ENCODE data around the gene PCDHGA5.
"Not testable (repeated sequence)": the region's sequence is repeated elsewhere in the genome, so short reads cannot be mapped to it uniquely, and the experiment has no call there.

Gene PCDHGA5

GRCh38 chr5:141363952-141364660 is at the start of gene PCDHGA5:
TSS of gene PCDHGA5 (plus strand) at chr5:141364162. CDS start at chr5:141364331, 169 bp downstream.
- Mint-ChIP-seq H3K4me1 (ENCODE audit: low read depth) (no peaks in the 10 kb centered on the region), H3K27ac (no peak within 1 kb of the TSS), H3K27me3 (peaks cover 76% of the 10 kb centered on the region), H3K4me3 (no peak within 1 kb of the TSS), H3K36me3 (ENCODE audit: low read depth) (peaks cover 6% of the 10 kb centered on the region), H3K9me3 (peaks cover 67% of the 10 kb centered on the region)
- intact Hi-C loops (cut with micrococcal nuclease) = no loop called here

DNA sequence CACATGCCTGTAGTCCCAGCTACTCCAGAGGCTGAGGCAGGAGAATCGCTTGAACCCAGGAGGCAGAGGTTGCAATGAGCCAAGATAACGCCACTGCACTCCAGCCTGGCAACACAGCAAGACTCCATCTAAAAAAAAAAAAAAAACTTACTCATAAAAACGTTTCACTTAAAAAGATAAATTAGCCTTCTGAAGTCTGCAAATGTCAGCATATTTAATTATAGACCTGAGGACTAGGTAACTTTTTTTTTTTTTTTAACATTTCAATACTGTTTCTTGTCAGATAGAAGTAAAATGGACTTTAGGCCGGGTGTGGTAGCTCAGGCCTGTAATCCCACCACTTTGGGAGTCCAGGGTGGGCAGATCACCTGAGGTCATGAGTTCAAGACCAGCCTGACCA is 47.0 kb upstream of the PCDHGA5 start:
- H3K27me3 Mint-ChIP-seq = not testable (repeated sequence)

DNA sequence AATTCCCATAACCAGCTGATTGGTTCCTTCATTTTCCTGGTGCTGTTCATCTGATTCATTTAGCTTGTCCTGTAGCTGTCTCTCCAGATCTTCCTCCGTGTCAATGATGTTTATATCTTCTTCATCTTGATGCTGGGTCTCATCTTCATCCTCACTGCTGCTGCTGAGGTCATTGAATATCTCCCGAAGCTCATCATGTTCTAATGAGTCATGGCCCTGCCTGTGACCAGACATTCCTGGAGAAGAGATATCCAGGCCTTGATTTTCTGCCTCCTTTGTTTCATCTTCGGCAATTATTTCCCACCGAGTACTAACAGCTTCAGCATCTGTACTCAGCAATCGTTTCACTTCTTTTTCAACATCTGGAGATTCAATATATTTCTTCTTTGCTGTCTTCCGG is 44.8 kb upstream of the PCDHGA5 start:
- peaks cover 69% of the 10 kb centered on the region for H3K9me3 Mint-ChIP-seq
- intact Hi-C loops (cut with micrococcal nuclease) = loop anchor here (10.0 kb wide), 2 partner anchors 54 to 554 kb away; no protein-coding TSS in a partner anchor
- no peak overlapping the region for H3K4me3 Mint-ChIP-seq

More for the DNA sequence above, 47.0 kb upstream of the PCDHGA5 start:
- Mint-ChIP-seq H3K36me3 (ENCODE audit: low read depth) (peaks cover 64% of the 10 kb centered on the region), H3K9me3 (peaks cover 83% of the 10 kb centered on the region), H3K4me1 (ENCODE audit: low read depth) (peaks cover 18% of the 10 kb centered on the region)
- not testable (repeated sequence) for H3K27ac Mint-ChIP-seq, H3K4me3 Mint-ChIP-seq
- intact Hi-C loops (cut with micrococcal nuclease) = loop anchor here (10.0 kb wide), 2 partner anchors 52 to 552 kb away; no protein-coding TSS in a partner anchor

DNA sequence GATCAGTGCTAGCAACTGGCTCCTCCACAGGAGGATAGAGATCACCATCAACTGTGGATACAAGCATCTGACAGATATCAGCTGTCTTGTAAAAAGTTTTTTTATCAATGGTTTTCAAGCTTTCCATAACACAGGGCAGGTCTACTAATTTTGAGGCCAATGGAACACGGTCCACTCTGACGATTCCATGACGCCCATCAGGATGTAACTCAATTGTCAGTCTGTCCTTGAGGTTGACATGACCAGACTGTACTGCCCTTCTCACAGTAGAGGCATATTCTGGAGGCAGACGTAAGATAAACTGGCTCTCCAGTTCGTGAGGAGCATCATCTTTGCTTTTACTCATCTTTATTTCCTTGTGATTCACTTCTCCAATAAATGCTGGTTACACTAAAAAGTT is 44.3 kb upstream of the PCDHGA5 start:
- Mint-ChIP-seq H3K27ac (peak overlapping the region; percentile 100), H3K4me1 (ENCODE audit: low read depth) (peaks cover 18% of the 10 kb centered on the region), H3K27me3 (peaks cover 6% of the 10 kb centered on the region), H3K36me3 (ENCODE audit: low read depth) (peaks cover 52% of the 10 kb centered on the region), H3K9me3 (peaks cover 69% of the 10 kb centered on the region), H3K4me3 (peak overlapping the region; percentile 99)
- intact Hi-C loops (cut with micrococcal nuclease) = loop anchor here (10.0 kb wide), 4 partner anchors 55 to 555 kb away; partner anchors contain the start of genes PCDHGA10 and PCDHGB7

More for the DNA sequence above, 44.8 kb upstream of the PCDHGA5 start:
- Mint-ChIP-seq H3K27me3 (peaks cover 6% of the 10 kb centered on the region), H3K36me3 (ENCODE audit: low read depth) (peaks cover 52% of the 10 kb centered on the region), H3K27ac (no peak overlapping the region), H3K4me1 (ENCODE audit: low read depth) (peaks cover 18% of the 10 kb centered on the region)

GRCh38 chr5:141320225-141321169 is 43.5 kb upstream of the PCDHGA5 start, which contains the start of gene TAF7:
TSS of gene TAF7 (minus strand) at chr5:141320784. CDS start at chr5:141320044, 740 bp downstream.
- H3K9me3 Mint-ChIP-seq = peaks cover 64% of the 10 kb centered on the region
- peak within 1 kb of the TSS; percentile 99 for H3K4me3 Mint-ChIP-seq
- H3K27me3 Mint-ChIP-seq = peaks cover 6% of the 10 kb centered on the region
- intact Hi-C loops (cut with micrococcal nuclease) = loop anchor here (10.0 kb wide), 2 partner anchors 94 to 194 kb away; partner anchors contain the start of genes PCDHGA10 and PCDHGB7
- H3K36me3 Mint-ChIP-seq (ENCODE audit: low read depth) = peaks cover 47% of the 10 kb centered on the region
- H3K4me1 Mint-ChIP-seq (ENCODE audit: low read depth) = peaks cover 13% of the 10 kb centered on the region
- peak within 1 kb of the TSS; percentile 100 for H3K27ac Mint-ChIP-seq

- Mint-ChIP-seq H3K36me3 (ENCODE audit: low read depth) (peaks cover 40% of the 10 kb centered on the region), H3K4me3 (no peak overlapping the region), H3K4me1 (ENCODE audit: low read depth) (peaks cover 17% of the 10 kb centered on the region), H3K9me3 (peaks cover 73% of the 10 kb centered on the region), H3K27ac (no peak overlapping the region), H3K27me3 (peaks cover 20% of the 10 kb centered on the region)
- intact Hi-C loops (cut with micrococcal nuclease) = loop anchor here (10.0 kb wide), 2 partner anchors 93 to 193 kb away; partner anchors contain the start of genes PCDHGA10 and PCDHGB7
These were observed 41.7 kb upstream of the PCDHGA5 start for GRCh38 chr5:141322261-141322660.

- peaks cover 6% of the 10 kb centered on the region for H3K4me1 Mint-ChIP-seq (ENCODE audit: low read depth)
- intact Hi-C loops (cut with micrococcal nuclease) = loop anchor here (10.0 kb wide), 2 partner anchors 89 to 189 kb away; partner anchors contain the start of genes PCDHGA10 and PCDHGB7
- peaks cover 56% of the 10 kb centered on the region for H3K9me3 Mint-ChIP-seq
- H3K36me3 Mint-ChIP-seq (ENCODE audit: low read depth) = peaks cover 7% of the 10 kb centered on the region
- peak overlapping the region; percentile 65 for H3K4me3 Mint-ChIP-seq
- no peak overlapping the region for H3K27ac Mint-ChIP-seq
- peaks cover 49% of the 10 kb centered on the region for H3K27me3 Mint-ChIP-seq
These were observed 37.7 kb upstream of the PCDHGA5 start for GRCh38 chr5:141326088-141326854.

DNA sequence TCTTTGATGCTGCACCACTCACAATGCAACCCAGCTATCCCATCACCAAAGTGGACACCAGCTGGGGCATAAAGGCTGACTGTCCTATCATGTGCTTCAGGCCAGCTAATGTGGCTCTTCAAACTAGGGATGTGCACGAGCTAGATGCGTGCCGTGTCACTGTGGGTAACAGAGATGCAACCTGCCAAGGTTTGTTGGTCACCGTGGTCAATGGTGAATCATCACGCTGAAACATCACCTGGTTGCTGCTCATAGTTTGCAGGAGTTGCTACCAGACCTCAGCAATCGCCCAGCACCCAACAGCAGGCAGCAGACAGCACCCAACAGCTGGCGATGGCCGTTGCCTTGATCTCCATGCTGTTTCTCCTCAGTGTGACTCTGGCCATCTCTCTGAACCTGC is 35.7 kb upstream of the PCDHGA5 start:
- Mint-ChIP-seq H3K27ac (no peak overlapping the region), H3K4me1 (ENCODE audit: low read depth) (peaks cover 6% of the 10 kb centered on the region), H3K27me3 (peaks cover 63% of the 10 kb centered on the region), H3K9me3 (peaks cover 59% of the 10 kb centered on the region), H3K4me3 (no peak overlapping the region), H3K36me3 (ENCODE audit: low read depth) (no peaks in the 10 kb centered on the region)
- intact Hi-C loops (cut with micrococcal nuclease) = loop anchor here (10.0 kb wide), 2 partner anchors 87 to 187 kb away; partner anchors contain the start of genes PCDHGA10 and PCDHGB7

DNA sequence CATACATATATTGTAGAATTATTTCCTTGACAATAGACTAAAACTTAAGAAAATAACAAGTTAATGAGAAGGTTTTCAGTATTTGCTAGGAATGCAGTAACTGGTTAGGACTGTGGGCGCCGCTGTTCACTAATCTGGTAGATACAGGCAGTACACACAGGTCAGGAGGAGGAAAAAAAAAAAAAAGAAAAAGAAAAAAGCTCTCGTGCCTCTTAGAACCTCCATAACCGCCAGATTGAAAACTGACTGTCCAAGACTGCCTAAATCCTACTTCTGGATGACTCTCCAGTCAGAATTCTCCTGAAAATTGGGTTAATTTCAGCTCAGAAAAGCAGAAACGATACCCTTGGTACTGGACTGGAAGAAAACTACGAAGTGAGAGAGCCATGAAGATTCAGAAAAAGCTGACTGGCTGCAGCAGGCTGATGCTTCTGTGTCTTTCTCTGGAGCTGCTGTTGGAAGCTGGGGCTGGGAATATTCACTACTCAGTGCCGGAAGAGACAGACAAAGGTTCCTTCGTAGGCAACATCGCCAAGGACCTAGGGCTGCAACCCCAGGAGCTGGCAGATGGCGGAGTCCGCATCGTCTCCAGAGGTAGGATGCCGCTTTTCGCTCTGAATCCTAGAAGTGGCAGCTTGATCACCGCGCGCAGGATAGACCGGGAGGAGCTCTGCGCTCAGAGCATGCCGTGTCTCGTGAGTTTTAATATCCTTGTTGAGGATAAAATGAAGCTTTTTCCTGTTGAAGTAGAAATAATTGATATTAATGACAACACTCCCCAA is 33.5 kb upstream of the PCDHGA5 start, which contains the start of gene PCDHGA1:
Gene PCDHGA1, plus strand, starts transcription at position 216 of the 782 bp plus-strand sequence.
- no peak within 1 kb of the TSS for H3K27ac Mint-ChIP-seq
- no peaks in the 10 kb centered on the region for H3K36me3 Mint-ChIP-seq (ENCODE audit: low read depth)
- peaks cover 79% of the 10 kb centered on the region for H3K27me3 Mint-ChIP-seq
- intact Hi-C loops (cut with micrococcal nuclease) = no loop called here
- peaks cover 6% of the 10 kb centered on the region for H3K4me1 Mint-ChIP-seq (ENCODE audit: low read depth)
- peaks cover 68% of the 10 kb centered on the region for H3K9me3 Mint-ChIP-seq
- no peak within 1 kb of the TSS for H3K4me3 Mint-ChIP-seq

DNA sequence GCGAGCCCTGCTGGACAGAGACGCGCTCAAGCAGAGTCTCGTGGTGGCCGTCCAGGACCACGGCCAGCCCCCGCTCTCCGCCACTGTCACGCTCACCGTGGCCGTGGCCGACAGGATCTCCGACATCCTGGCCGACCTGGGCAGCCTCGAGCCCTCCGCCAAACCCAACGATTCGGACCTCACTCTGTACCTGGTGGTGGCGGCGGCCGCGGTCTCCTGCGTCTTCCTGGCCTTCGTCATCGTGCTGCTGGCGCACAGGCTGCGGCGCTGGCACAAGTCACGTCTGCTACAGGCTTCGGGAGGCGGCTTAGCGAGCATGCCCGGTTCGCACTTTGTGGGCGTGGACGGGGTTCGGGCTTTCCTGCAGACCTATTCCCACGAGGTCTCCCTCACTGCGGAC is 31.4 kb upstream of the PCDHGA5 start:
- H3K4me3 Mint-ChIP-seq; H3K36me3 Mint-ChIP-seq (ENCODE audit: low read depth); H3K4me1 Mint-ChIP-seq (ENCODE audit: low read depth); H3K27ac Mint-ChIP-seq; intact Hi-C loops (cut with micrococcal nuclease): not testable (repeated sequence)
- H3K9me3 Mint-ChIP-seq = peaks cover 55% of the 10 kb centered on the region
- peaks cover 80% of the 10 kb centered on the region for H3K27me3 Mint-ChIP-seq

GRCh38 chr5:141338538-141339306 is 25.2 kb upstream of the PCDHGA5 start, which contains the start of gene PCDHGA2:
TSS of gene PCDHGA2 (plus strand) at chr5:141338760.
- H3K36me3 Mint-ChIP-seq (ENCODE audit: low read depth) = no peaks in the 10 kb centered on the region
- peaks cover 72% of the 10 kb centered on the region for H3K27me3 Mint-ChIP-seq
- H3K9me3 Mint-ChIP-seq = peaks cover 68% of the 10 kb centered on the region
- H3K4me3 Mint-ChIP-seq = no peak within 1 kb of the TSS
- intact Hi-C loops (cut with micrococcal nuclease) = no loop called here
- H3K4me1 Mint-ChIP-seq (ENCODE audit: low read depth) = no peaks in the 10 kb centered on the region
- H3K27ac Mint-ChIP-seq = no peak within 1 kb of the TSS

All from dendritic cell treated with granulocyte-macrophage colony-stimulating factor and Interleukin-4, amounts not matched to agents 40 ng/mL and 50 ng/mL, for 4 days (primary cell).